Astrocyte (in vitro differentiated cells and primary cell): ENCODE data around the gene ARL8B. TPM values are rescaled to one million over a fixed set of nuclear protein-coding genes. Genes with fewer than 3 reads are reported as not detected.

ENCODE experiments used
- DNase-seq: peaks from one replicate; pipeline ENCODE4 v3.0.0-alpha.2; 2010; ENCODE audit warnings: low read depth
- FAIRE-seq: peaks from 2 replicates; lab custom pipeline; 2011; peaks lifted over from hg19 to GRCh38; lab: Jason Lieb, UNC
- H2AFZ ChIP-seq: 2 replicates; pipeline ENCODE4 v1.6.0; 2012; ENCODE audit warnings: low read depth, low read length, inconsistent platforms
- H3K27ac ChIP-seq: 2 replicates; pipeline ENCODE4 v1.5.1; 2011; ENCODE audit warnings: low read depth, low read length, inconsistent platforms
- H3K27me3 ChIP-seq: 2 replicates; pipeline ENCODE4 v1.6.0; 2011; ENCODE audit warnings: low read length, inconsistent platforms; ENCODE audit not compliant: insufficient read depth
- H3K36me3 ChIP-seq: 2 replicates; pipeline ENCODE4 v1.5.1; 2011; ENCODE audit warnings: low read length, inconsistent platforms; ENCODE audit not compliant: insufficient read depth
- H3K4me1 ChIP-seq: 2 replicates; pipeline ENCODE4 v1.5.1; 2011; ENCODE audit warnings: low read length, inconsistent platforms; ENCODE audit not compliant: insufficient read depth
- H3K4me2 ChIP-seq: 2 replicates; pipeline ENCODE4 v1.6.0; 2012; ENCODE audit warnings: low read length, inconsistent platforms
- H3K4me3 ChIP-seq: 2 replicates; pipeline ENCODE4 v1.5.1; 2011; ENCODE audit warnings: low read depth, mild to moderate bottlenecking, low read length, inconsistent platforms; ENCODE audit not compliant: insufficient read depth
- H3K79me2 ChIP-seq: 2 replicates; pipeline ENCODE4 v1.6.0; 2012; ENCODE audit warnings: mild to moderate bottlenecking, low read length, inconsistent platforms; ENCODE audit not compliant: insufficient read depth
- H3K9ac ChIP-seq: 2 replicates; pipeline ENCODE4 v1.6.0; 2012; ENCODE audit warnings: mild to moderate bottlenecking, low read length, inconsistent platforms
- H3K9me3 ChIP-seq: 2 replicates; pipeline ENCODE4 v1.5.1; 2012; ENCODE audit warnings: low read depth, mild to moderate bottlenecking, low read length, inconsistent platforms; ENCODE audit not compliant: insufficient read depth
- H4K20me1 ChIP-seq: 2 replicates; pipeline ENCODE4 v1.6.0; 2012; ENCODE audit warnings: low read length, inconsistent platforms; ENCODE audit not compliant: insufficient read depth
- H3K27ac Mint-ChIP-seq: one replicate; pipeline ENCODE4 v1.8.0; 2021; ENCODE audit warnings: mild to moderate bottlenecking, mixed read lengths; ENCODE audit not compliant: unreplicated experiment
- H3K27me3 Mint-ChIP-seq: one replicate; pipeline ENCODE4 v1.8.0; 2021; ENCODE audit warnings: low read depth, mixed read lengths; ENCODE audit not compliant: unreplicated experiment
- H3K36me3 Mint-ChIP-seq: one replicate; pipeline ENCODE4 v1.8.0; 2021; ENCODE audit warnings: low read depth, mixed read lengths; ENCODE audit not compliant: unreplicated experiment
- H3K4me1 Mint-ChIP-seq: one replicate; pipeline ENCODE4 v1.8.0; 2021; ENCODE audit warnings: low read depth, mixed read lengths; ENCODE audit not compliant: unreplicated experiment
- H3K4me3 Mint-ChIP-seq: one replicate; pipeline ENCODE4 v1.8.0; 2021; ENCODE audit warnings: mild to moderate bottlenecking, moderate library complexity, mixed read lengths; ENCODE audit not compliant: unreplicated experiment
- H3K9me3 Mint-ChIP-seq: one replicate; pipeline ENCODE4 v1.8.0; 2021; ENCODE audit warnings: mild to moderate bottlenecking, mixed read lengths; ENCODE audit not compliant: unreplicated experiment
- EZH2 ChIP-seq: IDR thresholded peaks from 2 replicates; pipeline ENCODE4 v1.6.1; 2012; ENCODE audit warnings: mild to moderate bottlenecking, low read length, inconsistent platforms; ENCODE audit not compliant: insufficient read depth
- total RNA-seq: library from RNA; stranded (reverse); gene quantifications from 2 replicates; pipeline ENCODE4 v1.2.1, GENCODE V29; 2021
- TF ChIP-seq, protein P1 (sequence below): IDR thresholded peaks from 2 replicates; pipeline ENCODE4 v1.5.1; 2011; ENCODE audit warnings: low read depth, mild to moderate bottlenecking, inconsistent platforms, low read length, moderate library complexity; ENCODE audit not compliant: insufficient read depth

The ARL8B gene
- total RNA-seq, 1 donor from 2014 or later: 64.1 TPM

DNA sequence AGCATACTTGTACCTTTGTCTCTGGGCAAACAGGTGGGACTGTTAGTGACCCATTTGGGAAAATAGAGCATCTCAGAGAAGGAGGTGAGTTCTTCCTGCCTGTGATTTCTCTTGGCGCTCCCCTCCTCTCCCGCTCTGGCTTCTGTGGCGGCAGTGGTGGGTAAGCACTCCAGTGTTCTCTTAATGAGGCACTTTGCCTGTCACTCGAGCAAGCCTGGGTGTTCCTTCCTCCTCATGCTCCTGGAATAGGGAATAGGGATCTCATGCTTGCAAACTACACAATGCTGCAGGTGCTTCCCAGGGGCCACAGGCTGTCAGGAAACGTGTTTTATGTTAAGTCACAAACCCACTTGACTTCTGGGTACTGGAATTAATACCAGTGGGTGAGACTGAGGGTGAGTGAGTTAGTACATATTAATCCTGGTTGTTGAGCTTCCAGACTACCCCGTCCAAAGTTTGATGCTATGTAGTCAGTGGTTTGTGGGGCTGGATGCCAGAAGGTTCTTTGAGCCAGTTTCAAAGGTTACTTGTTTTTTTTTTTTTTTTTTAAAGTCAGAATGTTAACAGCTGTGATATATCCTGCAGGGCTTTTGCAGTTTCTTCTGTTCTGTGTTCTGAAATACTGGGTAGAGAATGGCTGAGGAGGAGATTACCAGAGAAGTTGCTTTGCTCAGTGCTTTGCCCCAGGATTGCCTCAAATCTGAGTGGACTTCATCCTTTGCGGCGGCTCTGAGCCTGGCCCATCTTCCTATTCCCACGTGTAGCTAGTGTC, 95.9 kb downstream of the ARL8B start:
- TF ChIP-seq, protein P1, sequence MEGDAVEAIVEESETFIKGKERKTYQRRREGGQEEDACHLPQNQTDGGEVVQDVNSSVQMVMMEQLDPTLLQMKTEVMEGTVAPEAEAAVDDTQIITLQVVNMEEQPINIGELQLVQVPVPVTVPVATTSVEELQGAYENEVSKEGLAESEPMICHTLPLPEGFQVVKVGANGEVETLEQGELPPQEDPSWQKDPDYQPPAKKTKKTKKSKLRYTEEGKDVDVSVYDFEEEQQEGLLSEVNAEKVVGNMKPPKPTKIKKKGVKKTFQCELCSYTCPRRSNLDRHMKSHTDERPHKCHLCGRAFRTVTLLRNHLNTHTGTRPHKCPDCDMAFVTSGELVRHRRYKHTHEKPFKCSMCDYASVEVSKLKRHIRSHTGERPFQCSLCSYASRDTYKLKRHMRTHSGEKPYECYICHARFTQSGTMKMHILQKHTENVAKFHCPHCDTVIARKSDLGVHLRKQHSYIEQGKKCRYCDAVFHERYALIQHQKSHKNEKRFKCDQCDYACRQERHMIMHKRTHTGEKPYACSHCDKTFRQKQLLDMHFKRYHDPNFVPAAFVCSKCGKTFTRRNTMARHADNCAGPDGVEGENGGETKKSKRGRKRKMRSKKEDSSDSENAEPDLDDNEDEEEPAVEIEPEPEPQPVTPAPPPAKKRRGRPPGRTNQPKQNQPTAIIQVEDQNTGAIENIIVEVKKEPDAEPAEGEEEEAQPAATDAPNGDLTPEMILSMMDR: no peak
- TF ChIP-seq EZH2: no peak
- H3K4me1 Mint-ChIP-seq: peaks cover 13% of the 10 kb centered on the region
- no peak overlapping the region for H3K4me3 Mint-ChIP-seq
- Histone ChIP-seq H3K27ac (no peak overlapping the region), H3K4me3 (no peak overlapping the region), H2AFZ (no peak overlapping the region), H3K36me3 (peaks cover 37% of the 10 kb centered on the region), H3K27me3 (no peaks in the 10 kb centered on the region), H3K4me1 (no peaks in the 10 kb centered on the region), H3K9ac (no peak overlapping the region), H3K79me2 (no peaks in the 10 kb centered on the region), H4K20me1 (peaks cover 7% of the 10 kb centered on the region), H3K4me2 (no peak overlapping the region), H3K9me3 (no peaks in the 10 kb centered on the region)
- H3K27me3 Mint-ChIP-seq: no peaks in the 10 kb centered on the region
- peak; percentile 74 for DNase-seq
- no peak overlapping the region for H3K27ac Mint-ChIP-seq
- H3K9me3 Mint-ChIP-seq: no peaks in the 10 kb centered on the region
- FAIRE-seq: no peak
- peaks cover 16% of the 10 kb centered on the region for H3K36me3 Mint-ChIP-seq

DNA sequence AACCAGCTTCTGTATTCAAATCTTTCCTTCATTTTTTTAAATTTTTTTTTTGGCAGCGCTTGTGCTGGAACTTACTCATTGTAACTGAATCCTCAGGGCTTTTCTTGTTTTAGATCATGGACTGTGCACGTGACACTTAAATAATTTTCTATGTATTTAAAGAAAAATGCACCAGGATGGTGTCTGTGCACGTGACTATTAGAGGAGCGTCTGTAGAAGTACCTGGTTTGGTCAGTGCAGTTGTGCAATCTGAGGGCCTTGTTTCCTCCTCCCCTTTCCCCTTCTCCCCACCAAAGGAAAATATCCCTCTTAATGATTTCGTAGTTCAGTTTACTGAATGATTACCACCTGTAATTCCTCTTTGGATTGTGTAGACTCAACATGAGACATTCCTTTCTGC, 96.7 kb downstream of the ARL8B start:
- no peak overlapping the region for H3K4me2 ChIP-seq
- FAIRE-seq: no peak
- peaks cover 10% of the 10 kb centered on the region for H3K36me3 Mint-ChIP-seq
- H3K9me3 Mint-ChIP-seq: no peaks in the 10 kb centered on the region
- no peak overlapping the region for H3K27ac ChIP-seq
- peaks cover 11% of the 10 kb centered on the region for H3K4me1 Mint-ChIP-seq
- H3K9ac ChIP-seq: no peak overlapping the region
- no peak overlapping the region for H3K27ac Mint-ChIP-seq
- H3K27me3 Mint-ChIP-seq: no peaks in the 10 kb centered on the region
- H3K79me2 ChIP-seq: no peaks in the 10 kb centered on the region
- H3K9me3 ChIP-seq: no peaks in the 10 kb centered on the region
- DNase-seq: no peak
- H3K4me3 ChIP-seq: no peak overlapping the region
- H3K36me3 ChIP-seq: peaks cover 29% of the 10 kb centered on the region
- H3K4me3 Mint-ChIP-seq: no peak overlapping the region
- H3K27me3 ChIP-seq: no peaks in the 10 kb centered on the region
- H2AFZ ChIP-seq: no peak overlapping the region
- peaks cover 3% of the 10 kb centered on the region for H4K20me1 ChIP-seq
- no peak for TF ChIP-seq EZH2
- TF ChIP-seq, protein P1: no peak
- no peaks in the 10 kb centered on the region for H3K4me1 ChIP-seq

DNA sequence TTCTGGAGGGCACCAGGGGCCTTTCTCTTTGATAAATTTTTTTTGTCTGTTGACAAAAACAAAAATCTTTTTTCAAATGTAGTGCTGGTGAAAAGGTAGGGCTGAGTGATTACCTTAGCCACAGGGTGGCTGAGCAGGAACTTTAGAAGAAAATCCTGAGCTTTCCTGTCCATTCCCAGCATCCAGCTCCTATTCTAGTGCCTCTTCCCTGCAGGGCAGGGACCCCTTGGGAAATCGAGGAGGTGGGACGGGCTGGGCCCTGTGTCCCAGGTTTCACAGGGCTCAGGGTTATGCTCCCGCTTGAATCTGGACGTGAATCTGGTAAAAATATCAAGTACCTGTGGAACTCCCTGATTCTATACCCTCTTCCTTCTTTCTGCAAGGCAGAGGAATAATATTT, 97.1 kb downstream of the ARL8B start:
- no peak for DNase-seq
- Mint-ChIP-seq H3K27ac (no peak overlapping the region), H3K4me3 (no peak overlapping the region), H3K9me3 (no peaks in the 10 kb centered on the region), H3K4me1 (peaks cover 11% of the 10 kb centered on the region), H3K27me3 (no peaks in the 10 kb centered on the region), H3K36me3 (peaks cover 6% of the 10 kb centered on the region)
- Histone ChIP-seq H3K79me2 (no peaks in the 10 kb centered on the region), H3K9me3 (no peaks in the 10 kb centered on the region), H4K20me1 (peaks cover 3% of the 10 kb centered on the region), H3K4me3 (no peak overlapping the region), H2AFZ (no peak overlapping the region), H3K36me3 (peaks cover 25% of the 10 kb centered on the region), H3K27ac (no peak overlapping the region), H3K27me3 (no peaks in the 10 kb centered on the region), H3K9ac (no peak overlapping the region), H3K4me1 (no peaks in the 10 kb centered on the region), H3K4me2 (no peak overlapping the region)
- TF ChIP-seq, protein P1: no peak
- no peak for TF ChIP-seq EZH2
- no peak for FAIRE-seq
